DND-41 (cell line): ENCODE results near the gene MYL2.

Experiments
- ATAC-seq: fragments of 200-7000 bp; cut with Tn5 transposase; 3 replicates; pipeline ENCODE4 v1.9.1; 2021; ENCODE audit warnings: low read depth; ENCODE audit not compliant: insufficient read depth
- DNase-seq: peaks from one replicate; pipeline ENCODE4 v3.0.0-alpha.2; 2020
- H2AFZ ChIP-seq: 2 replicates; pipeline ENCODE4 v1.6.0; 2012; ENCODE audit warnings: low read depth, low read length
- H3K27ac ChIP-seq: 2 replicates; pipeline ENCODE4 v1.5.1; 2012; ENCODE audit warnings: low read length, inconsistent platforms
- H3K27me3 ChIP-seq: fragments of 200-600 bp; sonication (generic); 2 replicates; pipeline ENCODE4 v1.6.0; 2012; ENCODE audit warnings: low read length, mild to moderate bottlenecking, inconsistent platforms; ENCODE audit not compliant: insufficient read depth, poor library complexity
- H3K36me3 ChIP-seq: 2 replicates; pipeline ENCODE4 v1.5.1; 2012; ENCODE audit warnings: low read length, inconsistent platforms; ENCODE audit not compliant: insufficient read depth
- H3K4me1 ChIP-seq: 2 replicates; pipeline ENCODE4 v1.5.1; 2012; ENCODE audit warnings: mild to moderate bottlenecking, low read length; ENCODE audit not compliant: insufficient read depth
- H3K4me2 ChIP-seq: 2 replicates; pipeline ENCODE4 v1.6.0; 2012; ENCODE audit warnings: mild to moderate bottlenecking, moderate library complexity, low read length, inconsistent platforms; ENCODE audit not compliant: insufficient read depth
- H3K4me3 ChIP-seq, 2 experiments: fragments of 200-600 bp in 1 of 2; shearing (Covaris generic) in 1 of 2; 2 replicates each; pipeline ENCODE4 v1.5.1; 2012 to 2016; ENCODE audit warnings: inconsistent platforms in 2 of 2, low read length in 2 of 2, mild to moderate bottlenecking in 2 of 2, low read depth in 1 of 2, moderate library complexity in 1 of 2
- H3K79me2 ChIP-seq: 2 replicates; pipeline ENCODE4 v1.6.0; 2012; ENCODE audit warnings: low read length, inconsistent platforms; ENCODE audit not compliant: insufficient read depth
- H3K9ac ChIP-seq: 2 replicates; pipeline ENCODE4 v1.6.0; 2012; ENCODE audit warnings: low read depth, mild to moderate bottlenecking, inconsistent platforms, low read length, moderate library complexity
- H3K9me3 ChIP-seq: 2 replicates; pipeline ENCODE4 v1.5.1; 2012; ENCODE audit warnings: low read length, moderate library complexity, mild to moderate bottlenecking, inconsistent platforms; ENCODE audit not compliant: insufficient read depth, severe bottlenecking
- H4K20me1 ChIP-seq: 2 replicates; pipeline ENCODE4 v1.6.0; 2012; ENCODE audit warnings: low read length; ENCODE audit not compliant: insufficient read depth
- EZH2 ChIP-seq: IDR thresholded peaks from 3 replicates; pipeline ENCODE4 v1.6.1; 2012; ENCODE audit warnings: borderline replicate concordance, low read depth, mild to moderate bottlenecking, moderate library complexity, low read length, inconsistent platforms; ENCODE audit not compliant: severe bottlenecking
- TF ChIP-seq, protein P1 (sequence below): IDR thresholded peaks from 2 replicates; pipeline ENCODE4 v1.5.1; 2012; ENCODE audit warnings: borderline replicate concordance, low read length, moderate library complexity, mild to moderate bottlenecking; ENCODE audit not compliant: poor library complexity, severe bottlenecking; ENCODE audit errors: extremely low read depth

The MYL2 gene

GRCh38 chr12:110863161-110863560, 57.2 kb downstream of the MYL2 start:
- Histone ChIP-seq H3K27ac (no peak overlapping the region), H3K9ac (no peak overlapping the region), H3K79me2 (no peaks in the 10 kb centered on the region), H3K9me3 (no peaks in the 10 kb centered on the region), H3K36me3 (no peaks in the 10 kb centered on the region), H2AFZ (no peak overlapping the region), H3K4me3 (no peak overlapping the region), H3K4me1 (no peaks in the 10 kb centered on the region), H4K20me1 (no peaks in the 10 kb centered on the region), H3K27me3 (no peaks in the 10 kb centered on the region), H3K4me2 (no peak overlapping the region)
- DNase-seq, result no peak
- ATAC-seq, result no peak
- TF ChIP-seq, protein P1, sequence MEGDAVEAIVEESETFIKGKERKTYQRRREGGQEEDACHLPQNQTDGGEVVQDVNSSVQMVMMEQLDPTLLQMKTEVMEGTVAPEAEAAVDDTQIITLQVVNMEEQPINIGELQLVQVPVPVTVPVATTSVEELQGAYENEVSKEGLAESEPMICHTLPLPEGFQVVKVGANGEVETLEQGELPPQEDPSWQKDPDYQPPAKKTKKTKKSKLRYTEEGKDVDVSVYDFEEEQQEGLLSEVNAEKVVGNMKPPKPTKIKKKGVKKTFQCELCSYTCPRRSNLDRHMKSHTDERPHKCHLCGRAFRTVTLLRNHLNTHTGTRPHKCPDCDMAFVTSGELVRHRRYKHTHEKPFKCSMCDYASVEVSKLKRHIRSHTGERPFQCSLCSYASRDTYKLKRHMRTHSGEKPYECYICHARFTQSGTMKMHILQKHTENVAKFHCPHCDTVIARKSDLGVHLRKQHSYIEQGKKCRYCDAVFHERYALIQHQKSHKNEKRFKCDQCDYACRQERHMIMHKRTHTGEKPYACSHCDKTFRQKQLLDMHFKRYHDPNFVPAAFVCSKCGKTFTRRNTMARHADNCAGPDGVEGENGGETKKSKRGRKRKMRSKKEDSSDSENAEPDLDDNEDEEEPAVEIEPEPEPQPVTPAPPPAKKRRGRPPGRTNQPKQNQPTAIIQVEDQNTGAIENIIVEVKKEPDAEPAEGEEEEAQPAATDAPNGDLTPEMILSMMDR, result no peak
- no peak for TF ChIP-seq EZH2

GRCh38 chr12:110862329-110862728, 58.0 kb downstream of the MYL2 start:
- DNase-seq, result no peak
- Histone ChIP-seq H3K27me3 (no peaks in the 10 kb centered on the region), H3K4me1 (no peaks in the 10 kb centered on the region)

DNA sequence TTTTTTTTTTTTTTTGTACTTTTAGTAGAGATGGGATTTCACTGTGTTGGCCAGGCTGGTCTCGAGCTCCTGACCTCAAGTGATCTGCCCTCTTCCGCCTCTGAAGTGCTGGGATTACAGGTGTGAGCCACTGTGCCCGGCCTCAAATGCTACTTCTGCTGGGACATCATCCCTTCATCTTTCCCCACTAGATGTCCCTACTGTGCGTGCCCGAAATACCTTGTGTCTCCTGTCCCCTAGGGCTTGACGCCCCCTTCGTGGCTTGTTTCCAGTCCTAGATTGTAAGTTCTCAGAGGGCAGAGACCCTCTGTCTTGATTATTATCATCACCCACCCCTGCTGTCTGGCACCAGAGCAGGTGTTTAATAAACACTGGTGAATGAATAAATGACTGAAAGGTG, 58.6 kb downstream of the MYL2 start:
- Histone ChIP-seq H3K9me3 (no peaks in the 10 kb centered on the region), H3K36me3 (no peaks in the 10 kb centered on the region), H3K4me2 (no peak overlapping the region), H3K4me3 (no peak overlapping the region), H2AFZ (no peak overlapping the region), H3K79me2 (no peaks in the 10 kb centered on the region), H3K4me1 (no peaks in the 10 kb centered on the region), H3K27ac (no peak overlapping the region), H3K27me3 (no peaks in the 10 kb centered on the region), H4K20me1 (no peaks in the 10 kb centered on the region), H3K9ac (no peak overlapping the region)
- DNase-seq (no peak), ATAC-seq (no peak)
- TF ChIP-seq, protein P1, result no peak
- TF ChIP-seq EZH2, result no peak

More at GRCh38 chr12:110862329-110862728, 58.0 kb downstream of the MYL2 start:
- Histone ChIP-seq H3K27ac (no peak overlapping the region), H3K4me3 (no peak overlapping the region), H3K4me2 (no peak overlapping the region), H3K9ac (no peak overlapping the region), H3K36me3 (no peaks in the 10 kb centered on the region), H3K9me3 (no peaks in the 10 kb centered on the region), H2AFZ (no peak overlapping the region), H3K79me2 (no peaks in the 10 kb centered on the region), H4K20me1 (no peaks in the 10 kb centered on the region)
- TF ChIP-seq EZH2, result no peak
- TF ChIP-seq, protein P1, result no peak
- no peak for ATAC-seq
